ENCODE results near the gene MT2A. TPM values are rescaled to one million over a fixed set of nuclear protein-coding genes. Genes with fewer than 3 reads are reported as not detected.

MT2A gene
- total RNA-seq, 4 donors from 2014 or later: 42.8 to 285 (median 54.6) TPM

DNA sequence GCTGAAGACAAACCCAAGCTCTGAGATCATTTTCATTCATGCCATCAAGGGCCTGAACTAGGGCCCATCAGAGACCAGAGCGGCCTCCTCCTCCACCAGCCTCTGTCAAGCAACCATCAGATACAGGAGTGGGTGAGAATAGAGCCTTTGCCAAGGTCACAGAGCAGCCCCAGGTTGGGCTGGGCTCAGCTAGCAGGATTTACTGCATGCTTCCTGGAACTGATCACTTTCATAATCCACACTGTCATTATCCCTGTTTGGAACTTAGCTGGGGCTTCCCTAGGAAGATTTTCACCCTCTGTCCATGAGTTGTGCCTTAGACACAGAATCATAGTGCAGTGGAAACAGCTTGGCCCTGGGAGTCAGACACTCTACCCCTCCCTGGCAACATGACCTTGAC is 38.4 kb upstream of the MT2A start:
- H3K4me1 ChIP-seq: no peaks in the 10 kb centered on the region
- H3K36me3 ChIP-seq: no peaks in the 10 kb centered on the region
- no peak overlapping the region for H3K27ac ChIP-seq
- no peaks in the 10 kb centered on the region for H3K27me3 ChIP-seq
- no peak for DNase-seq
- TF ChIP-seq POLR2A (IDR thresholded peaks at IDR 0.05) (no peak), CTCF (IDR thresholded peaks at IDR 0.05) (no peak)
- intact Hi-C loops (cut with DNase I): no loop called here
- 100% methylated on average over 1 of the region's 1 CpG; no CpG with 5 or more reads in 1 of the 2 donors for WGBS, 2 donors
- H3K4me3 ChIP-seq (replicated peaks in 1 of 3): no peak overlapping the region
- H3K9me3 ChIP-seq: no peaks in the 10 kb centered on the region

DNA sequence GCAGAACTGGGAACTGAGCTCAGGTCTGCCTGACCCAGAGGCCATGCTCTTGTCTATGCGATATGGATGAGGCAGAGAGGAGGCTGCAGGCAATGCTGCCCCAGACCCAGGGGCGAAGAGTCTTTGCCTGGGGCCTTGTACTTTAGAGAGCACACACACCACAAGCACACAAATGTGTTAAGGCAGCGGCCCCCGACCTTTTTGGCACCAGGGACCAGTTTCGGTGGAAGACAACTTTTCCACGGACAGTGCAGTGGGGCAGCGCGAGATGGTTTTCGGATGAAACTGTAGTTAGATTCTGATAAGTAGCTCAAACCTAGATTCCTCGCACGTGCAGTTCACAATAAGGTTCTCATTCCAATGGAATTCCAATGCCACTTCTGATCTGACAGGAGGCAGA is 36.9 kb upstream of the MT2A start:
- intact Hi-C loops (cut with DNase I): no loop called here
- H3K36me3 ChIP-seq: no peaks in the 10 kb centered on the region

GRCh38 chr16:56574625-56575024 is 33.8 kb upstream of the MT2A start:
- 80 to 88% methylated on average over 1 of the region's 1 CpG for WGBS, 2 donors
- no peaks in the 10 kb centered on the region for H3K36me3 ChIP-seq
- H3K27me3 ChIP-seq: no peaks in the 10 kb centered on the region
- TF ChIP-seq CTCF (IDR thresholded peaks at IDR 0.05): no peak
- no peak for TF ChIP-seq POLR2A (IDR thresholded peaks at IDR 0.05)
- H3K4me3 ChIP-seq (replicated peaks in 1 of 3): no peak overlapping the region
- intact Hi-C loops (cut with DNase I): loop anchor here (5.0 kb wide), 1 partner anchor 128 kb away; no protein-coding TSS in a partner anchor
- no peaks in the 10 kb centered on the region for H3K4me1 ChIP-seq
- H3K27ac ChIP-seq: no peak overlapping the region
- no peak for DNase-seq
- H3K9me3 ChIP-seq: no peaks in the 10 kb centered on the region

More for the DNA sequence above, 36.9 kb upstream of the MT2A start:
- WGBS, 2 donors: 88 to 91% methylated on average over 11 of the region's 11 CpGs
- no peak for TF ChIP-seq POLR2A (IDR thresholded peaks at IDR 0.05)
- TF ChIP-seq CTCF (IDR thresholded peaks at IDR 0.05): no peak
- no peaks in the 10 kb centered on the region for H3K27me3 ChIP-seq
- H3K27ac ChIP-seq: no peak overlapping the region
- H3K9me3 ChIP-seq: no peaks in the 10 kb centered on the region
- no peak for DNase-seq
- H3K4me3 ChIP-seq (replicated peaks in 1 of 3): no peak overlapping the region
- no peaks in the 10 kb centered on the region for H3K4me1 ChIP-seq

GRCh38 chr16:56576585-56577299 is 31.6 kb upstream of the MT2A start:
- Histone ChIP-seq H3K36me3 (no peaks in the 10 kb centered on the region), H3K27ac (no peak overlapping the region), H3K27me3 (no peaks in the 10 kb centered on the region), H3K9me3 (no peaks in the 10 kb centered on the region), H3K4me1 (no peaks in the 10 kb centered on the region), H3K4me3 (replicated peaks in 1 of 3) (no peak overlapping the region)
- TF ChIP-seq POLR2A (IDR thresholded peaks at IDR 0.05) (no peak), CTCF (IDR thresholded peaks at IDR 0.05) (peak; percentile 49 to 94 (median 78))
- peak; percentile 76 to 84 for DNase-seq
- WGBS, 2 donors: 34 to 40% methylated on average over 8 of the region's 8 CpGs
- intact Hi-C loops (cut with DNase I): loop anchor here (5.0 kb wide), 1 partner anchor 126 kb away; no protein-coding TSS in a partner anchor

GRCh38 chr16:56577300-56577625 is 31.1 kb upstream of the MT2A start:
- TF ChIP-seq CTCF (IDR thresholded peaks at IDR 0.05) (no peak), POLR2A (IDR thresholded peaks at IDR 0.05) (no peak)
- 74 to 75% methylated on average over 4 of the region's 4 CpGs for WGBS, 2 donors
- Histone ChIP-seq H3K36me3 (no peaks in the 10 kb centered on the region), H3K4me3 (replicated peaks in 1 of 3) (no peak overlapping the region), H3K27me3 (no peaks in the 10 kb centered on the region), H3K9me3 (no peaks in the 10 kb centered on the region), H3K27ac (no peak overlapping the region), H3K4me1 (no peaks in the 10 kb centered on the region)
- intact Hi-C loops (cut with DNase I): loop anchor here (5.0 kb wide), 1 partner anchor 125 kb away; no protein-coding TSS in a partner anchor
- DNase-seq: no peak
